ENCODE measurements around the gene UQCRC1.
A peak's percentile ranks its signal among the peaks of the same experiment; 100 is the strongest.

Gene UQCRC1

GRCh38 chr3:48633743-48634142 lies 24.3 kb upstream of the UQCRC1 start:
- peak overlapping the region; percentile 82 for H3K4me3 ChIP-seq (ENCODE audit: low read length)
- no peak for TF ChIP-seq CTCF (IDR thresholded peaks at IDR 0.05; ENCODE audit: insufficient read depth, low read depth, low read length, missing control alignments)
- no peak for DNase-seq (ENCODE audit: low read depth)

GRCh38 chr3:48633256-48633655 lies 23.8 kb upstream of the UQCRC1 start:
- no peak overlapping the region for H3K4me3 ChIP-seq (ENCODE audit: low read length)
- no peak for TF ChIP-seq CTCF (IDR thresholded peaks at IDR 0.05; ENCODE audit: insufficient read depth, low read depth, low read length, missing control alignments)
- no peak for DNase-seq (ENCODE audit: low read depth)

- no peak for DNase-seq (ENCODE audit: low read depth)
- no peak for TF ChIP-seq CTCF (IDR thresholded peaks at IDR 0.05; ENCODE audit: insufficient read depth, low read depth, low read length, missing control alignments)
- no peak overlapping the region for H3K4me3 ChIP-seq (ENCODE audit: low read length)
Measured at GRCh38 chr3:48631516-48632448, 22.3 kb upstream of the UQCRC1 start.

GRCh38 chr3:48630833-48631232 lies 21.4 kb upstream of the UQCRC1 start:
- TF ChIP-seq CTCF (IDR thresholded peaks at IDR 0.05; ENCODE audit: insufficient read depth, low read depth, low read length, missing control alignments): no peak
- DNase-seq (ENCODE audit: low read depth): no peak
- H3K4me3 ChIP-seq (ENCODE audit: low read length): no peak overlapping the region

- no peak overlapping the region for H3K4me3 ChIP-seq (ENCODE audit: low read length)
- no peak for DNase-seq (ENCODE audit: low read depth)
- no peak for TF ChIP-seq CTCF (IDR thresholded peaks at IDR 0.05; ENCODE audit: insufficient read depth, low read depth, low read length, missing control alignments)
Measured at GRCh38 chr3:48630407-48630806, 21.0 kb upstream of the UQCRC1 start.

- DNase-seq (ENCODE audit: low read depth): no peak
- no peak for TF ChIP-seq CTCF (IDR thresholded peaks at IDR 0.05; ENCODE audit: insufficient read depth, low read depth, low read length, missing control alignments)
- H3K4me3 ChIP-seq (ENCODE audit: low read length): no peak overlapping the region
Measured at GRCh38 chr3:48629894-48630293, 20.4 kb upstream of the UQCRC1 start.

Measured in epithelial cell of esophagus (primary cell).